HPDE6-E6E7 (cell line): ENCODE results near the gene HNRNPLL.
"Not testable (repeated sequence)": the region's sequence is repeated elsewhere in the genome, so short reads cannot be mapped to it uniquely, and the experiment has no call there.

Source experiments
- DNase-seq: peaks from one replicate; pipeline ENCODE4 v3.0.0; 2011; ENCODE audit warnings: missing footprints; ENCODE audit errors: extremely low spot score

The HNRNPLL gene

DNA sequence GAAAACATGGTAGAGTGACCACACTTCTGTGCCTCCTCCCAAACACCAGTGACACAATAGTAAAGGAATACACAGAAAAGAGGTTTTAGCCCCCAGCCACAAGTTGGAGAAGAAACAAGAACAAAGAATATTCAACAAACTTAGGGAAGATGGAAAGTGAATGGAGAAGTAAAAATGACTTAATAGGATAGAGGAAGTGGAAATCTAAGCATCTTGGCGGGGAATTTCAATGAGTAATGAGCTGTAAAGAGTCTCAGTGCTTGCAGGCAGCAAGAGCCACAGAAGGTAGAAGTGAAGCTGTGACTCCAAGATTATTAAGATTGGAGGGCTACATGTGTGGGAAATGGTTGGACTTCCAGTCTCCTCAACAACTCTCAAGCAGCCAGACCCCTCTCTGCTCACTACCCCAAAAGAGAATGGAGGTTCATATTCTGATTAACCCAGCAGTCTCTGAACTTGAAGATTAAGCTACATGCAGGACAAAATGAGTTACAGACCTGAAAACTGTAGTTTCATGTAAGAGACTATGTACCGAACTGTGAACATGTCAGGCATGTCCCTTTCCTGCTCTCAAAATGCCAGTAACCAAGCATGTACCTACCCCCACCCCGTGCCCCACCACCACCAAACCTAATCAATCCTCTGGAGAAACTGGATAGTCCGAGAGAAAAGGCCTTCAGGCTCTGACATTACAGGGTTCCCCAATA is 16.9 kb upstream of the HNRNPLL start:
- no peak for DNase-seq

DNA sequence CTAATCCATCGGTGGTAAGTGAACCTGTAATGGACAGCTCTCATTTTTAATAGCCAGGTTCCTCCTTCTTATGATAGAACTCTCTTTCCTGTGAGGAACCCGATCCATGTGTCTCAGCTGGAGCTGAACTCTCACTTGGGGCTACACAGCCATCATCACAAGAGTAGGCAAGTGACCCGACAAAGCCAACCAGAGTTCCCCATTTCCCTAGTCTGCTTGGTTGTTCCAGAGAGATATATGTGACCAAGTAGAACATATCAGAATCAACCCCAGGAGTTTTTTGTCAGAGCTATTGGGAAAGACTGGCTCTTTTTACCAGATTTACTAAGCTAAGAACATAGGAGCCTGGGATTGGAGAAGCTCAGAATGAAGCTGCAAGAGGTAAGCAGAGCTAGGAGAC is 14.6 kb upstream of the HNRNPLL start:
- DNase-seq = no peak

DNA sequence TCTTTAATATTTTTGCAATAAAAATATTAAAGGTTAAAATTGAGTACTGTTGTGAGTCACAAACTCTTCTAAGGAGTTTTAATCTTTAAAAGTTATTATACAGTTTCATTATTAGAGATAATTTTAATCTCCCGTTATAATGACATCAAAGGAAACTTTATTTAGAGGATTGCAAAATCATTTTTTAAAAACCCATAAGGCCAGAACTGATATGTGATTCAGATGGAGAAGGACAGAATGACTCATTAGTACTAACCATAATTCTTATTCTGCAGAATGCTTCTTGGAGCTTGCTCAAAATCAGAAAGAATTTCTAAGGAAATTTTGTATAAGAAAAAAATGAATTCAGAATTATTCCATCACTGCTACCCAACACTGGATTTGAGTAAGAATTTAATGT is 12.5 kb upstream of the HNRNPLL start:
- no peak for DNase-seq

DNA sequence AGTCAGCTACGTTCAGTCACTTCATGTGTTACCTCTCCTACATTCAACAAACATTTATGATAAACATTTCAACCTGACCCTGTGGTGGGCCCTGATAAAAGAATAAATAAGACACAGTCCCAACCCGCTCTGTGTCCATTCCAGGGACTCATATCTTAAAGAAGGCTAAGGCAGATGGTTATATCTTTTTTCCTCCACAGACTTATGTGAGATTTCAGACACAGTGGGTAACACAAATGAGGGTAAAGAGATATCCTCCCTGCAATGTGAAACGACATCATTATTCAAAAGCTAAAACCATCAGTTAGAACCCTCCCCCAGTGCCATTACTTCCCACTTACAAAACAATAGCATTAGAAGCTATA is 11.1 kb upstream of the HNRNPLL start:
- DNase-seq = no peak

DNA sequence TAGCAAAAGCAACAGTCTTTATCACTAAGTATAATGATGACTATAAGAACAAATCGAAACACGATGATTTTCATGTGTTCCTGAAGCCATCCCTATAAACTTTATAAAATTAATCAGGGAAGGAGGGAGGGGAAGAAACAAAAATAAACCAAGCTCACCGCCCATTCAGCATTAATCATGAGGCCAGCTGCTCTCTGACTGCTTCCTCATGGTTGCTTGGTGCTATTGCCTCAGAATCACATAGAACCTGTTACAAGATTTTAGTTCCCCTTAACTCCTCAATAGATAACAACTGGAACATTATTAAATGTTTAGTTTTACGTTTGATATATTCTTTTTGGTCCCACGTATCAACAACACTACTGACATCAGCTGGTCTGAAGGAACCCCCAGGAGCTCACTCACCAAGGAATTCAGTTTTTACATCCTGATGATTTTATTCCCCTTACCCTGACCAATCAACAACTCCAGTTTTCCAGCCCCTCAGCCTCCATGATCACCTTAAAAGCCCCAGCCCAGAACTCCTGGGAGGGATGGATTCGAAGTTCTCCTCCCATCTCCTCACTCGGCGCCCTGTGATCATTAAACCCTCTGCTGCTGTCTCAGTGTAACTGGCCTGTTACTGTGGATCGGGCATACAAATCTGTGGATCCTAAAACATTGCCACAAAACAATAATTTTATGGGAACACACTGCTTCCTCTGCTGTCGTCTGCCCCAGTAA is 10.6 kb upstream of the HNRNPLL start:
- no peak for DNase-seq

DNA sequence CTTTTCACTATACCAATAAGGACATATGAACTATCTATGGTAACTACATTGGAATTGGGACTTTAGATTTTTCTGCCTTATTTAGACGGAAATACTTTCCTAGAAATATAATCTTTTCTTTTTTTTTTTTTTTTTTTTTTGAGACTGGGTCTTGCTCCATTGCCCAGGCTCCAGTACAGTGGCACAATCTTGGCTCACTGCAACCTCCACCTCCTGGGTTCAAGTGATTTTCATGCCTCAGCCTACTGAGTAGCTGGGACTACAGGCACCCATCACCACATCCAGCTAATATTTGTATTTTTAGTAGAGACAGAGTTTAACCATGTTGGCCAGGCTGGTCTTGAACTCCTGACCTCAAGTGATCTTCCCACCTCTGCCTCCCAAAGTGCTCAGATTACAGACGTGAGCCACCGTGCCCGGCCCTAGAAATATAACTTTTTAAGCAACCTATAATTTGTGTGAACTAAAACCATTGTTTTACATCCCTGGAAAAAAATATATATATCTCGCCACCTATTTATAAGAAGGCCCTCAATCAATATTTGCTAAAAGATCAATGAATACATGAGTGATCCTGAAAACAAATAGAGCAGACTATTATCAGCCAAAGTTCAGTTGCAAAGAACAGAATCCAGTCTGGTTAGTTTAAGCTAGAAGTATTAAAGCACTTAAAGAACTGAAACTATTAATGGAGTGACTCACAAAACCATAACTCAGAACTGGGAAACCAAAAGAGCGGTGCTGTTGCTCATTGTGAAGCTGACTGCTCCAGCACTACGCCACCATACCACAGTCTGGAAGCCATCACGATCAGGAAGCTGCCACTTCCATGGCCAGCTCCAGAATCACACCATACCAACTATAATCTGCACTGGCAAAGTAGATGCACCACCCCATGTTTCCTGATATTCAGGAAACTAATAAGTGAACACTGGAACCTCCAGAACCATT is 8.4 kb upstream of the HNRNPLL start:
- no peak for DNase-seq

DNA sequence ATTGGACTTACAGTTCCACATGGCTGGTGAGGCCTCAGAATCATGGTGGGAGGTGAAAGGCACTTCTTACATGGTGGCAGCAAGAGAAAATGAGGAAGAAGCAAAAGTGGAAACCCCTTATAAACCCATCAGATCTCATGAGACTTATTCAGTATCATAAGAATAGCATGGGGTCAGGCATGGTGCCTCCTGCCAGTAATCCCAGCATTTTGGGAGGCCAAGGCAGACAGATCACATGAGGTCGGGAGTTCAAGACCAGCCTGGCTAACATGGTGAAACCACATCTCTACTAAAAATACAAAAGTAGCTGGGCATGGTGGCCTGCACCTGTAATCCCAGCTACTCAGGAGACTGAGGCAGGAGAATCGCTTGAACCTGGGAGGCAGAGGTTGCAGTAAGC is 6.5 kb upstream of the HNRNPLL start:
- DNase-seq = not testable (repeated sequence)

DNA sequence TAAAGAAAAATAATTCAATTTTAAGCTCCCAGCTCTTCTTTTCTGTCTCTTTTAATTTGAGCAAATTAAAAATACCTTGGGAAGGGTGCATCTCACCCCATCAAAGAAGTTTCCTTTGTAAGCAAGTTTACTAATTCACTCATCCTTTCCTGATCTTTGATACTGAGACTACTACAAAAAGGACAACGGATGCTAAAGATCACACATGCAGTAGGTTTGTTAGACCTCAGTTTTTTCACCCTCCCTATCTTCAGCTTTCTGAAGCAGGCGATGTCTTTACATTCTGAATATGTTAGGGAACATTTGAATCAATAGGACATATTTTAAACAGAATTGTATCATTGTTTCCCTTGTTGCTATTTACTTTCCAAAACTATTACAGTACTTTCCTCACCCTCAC is 6.0 kb upstream of the HNRNPLL start:
- DNase-seq = no peak

DNA sequence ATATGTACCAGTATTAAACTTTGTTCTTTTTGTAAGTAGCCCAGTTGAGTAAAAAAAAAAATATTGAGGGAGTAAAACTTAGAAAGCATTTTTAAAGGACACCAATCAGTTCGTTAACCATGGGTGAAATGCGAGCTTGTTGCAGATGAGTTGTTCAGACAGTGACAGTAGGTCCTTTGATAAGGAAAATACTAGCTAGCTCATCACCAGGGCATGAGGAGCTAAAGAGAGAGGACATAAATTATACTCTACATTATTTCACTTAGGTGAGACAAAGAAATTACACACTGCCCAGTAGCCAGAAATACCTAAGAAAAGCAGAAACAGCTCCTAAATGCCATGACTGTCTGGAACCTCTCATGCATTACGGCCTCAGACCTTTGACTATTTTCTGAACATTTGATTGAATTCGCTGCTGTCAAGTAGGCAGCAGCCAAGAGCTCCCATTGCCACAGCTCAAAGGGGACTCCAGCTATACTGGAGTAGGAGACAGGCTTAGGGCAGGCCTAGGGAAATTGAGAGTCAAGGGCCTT is 2.6 kb upstream of the HNRNPLL start:
- DNase-seq = no peak

DNA sequence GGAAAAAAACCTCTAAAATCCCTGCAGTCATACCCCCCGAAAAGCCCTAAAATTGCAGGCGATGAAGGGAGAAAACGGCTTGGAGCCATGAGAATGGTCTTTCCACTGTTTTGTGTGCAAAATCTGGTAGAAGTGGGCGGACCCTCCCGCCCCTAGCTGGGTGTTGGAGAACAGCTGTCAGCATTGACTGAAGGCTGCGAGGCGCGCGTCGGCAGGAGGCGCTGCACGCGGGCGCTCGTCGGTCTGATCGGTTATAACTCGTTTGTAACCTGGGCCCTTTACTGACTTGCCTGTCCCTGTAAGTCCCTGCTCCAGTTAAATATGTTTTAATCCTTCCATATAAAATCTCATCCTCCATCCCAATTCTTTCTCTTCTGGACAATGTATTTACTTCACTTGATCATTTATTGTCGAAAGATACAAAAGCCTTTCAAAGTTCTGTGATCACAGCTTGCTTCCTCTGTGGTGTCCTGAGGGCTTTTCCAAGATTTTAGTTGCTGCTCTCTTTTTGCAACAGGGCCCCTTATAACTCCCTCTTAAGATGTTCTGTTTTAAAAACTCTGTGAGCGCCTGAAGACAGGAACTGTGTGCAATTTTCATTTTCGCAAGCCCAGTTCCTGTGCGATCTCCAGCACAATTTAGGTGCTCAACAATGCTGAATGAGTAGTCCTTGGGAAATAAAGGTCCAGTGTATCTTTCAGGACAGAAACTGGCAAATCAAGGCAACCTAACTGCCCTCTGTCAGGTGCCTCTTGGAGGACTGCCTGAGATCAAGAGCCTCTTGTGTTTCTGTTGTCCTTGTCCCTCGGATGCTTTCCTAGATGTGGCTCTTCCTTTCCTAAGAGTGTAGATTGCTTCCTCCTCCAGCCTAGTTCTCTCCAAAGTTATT is 918 bp upstream of the HNRNPLL start:
- DNase-seq = no peak

DNA sequence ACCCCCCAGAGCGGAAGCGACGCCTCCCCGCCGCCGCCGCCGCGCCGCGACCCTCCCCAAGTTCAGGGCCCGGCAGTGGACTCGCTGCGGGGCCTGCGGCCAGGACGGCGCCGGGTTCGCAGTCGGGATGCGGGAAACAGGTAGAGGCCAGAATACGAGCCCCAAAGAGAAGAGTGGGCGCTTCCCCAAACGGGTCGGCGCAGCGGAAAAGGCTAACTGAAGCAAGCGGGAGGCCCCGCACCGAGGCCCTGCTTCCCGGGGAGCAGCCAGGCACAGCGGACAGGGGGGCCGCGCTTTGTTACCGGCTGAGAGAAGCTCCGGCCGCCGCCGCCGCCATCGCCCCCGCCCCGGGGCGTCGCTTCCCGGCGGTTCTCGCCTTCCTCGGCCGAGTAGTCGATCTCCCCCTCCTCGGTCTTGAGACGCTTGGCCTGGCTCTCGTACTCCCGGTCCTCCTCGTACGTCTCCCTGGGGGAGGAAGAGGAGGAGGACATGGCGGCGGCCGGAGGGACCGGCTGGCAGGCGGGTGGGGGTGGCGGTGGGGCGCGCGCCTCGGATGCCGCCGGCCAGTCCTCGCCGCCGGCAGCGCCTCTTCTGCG is 494 bp downstream of the HNRNPLL start:
- DNase-seq = no peak

DNA sequence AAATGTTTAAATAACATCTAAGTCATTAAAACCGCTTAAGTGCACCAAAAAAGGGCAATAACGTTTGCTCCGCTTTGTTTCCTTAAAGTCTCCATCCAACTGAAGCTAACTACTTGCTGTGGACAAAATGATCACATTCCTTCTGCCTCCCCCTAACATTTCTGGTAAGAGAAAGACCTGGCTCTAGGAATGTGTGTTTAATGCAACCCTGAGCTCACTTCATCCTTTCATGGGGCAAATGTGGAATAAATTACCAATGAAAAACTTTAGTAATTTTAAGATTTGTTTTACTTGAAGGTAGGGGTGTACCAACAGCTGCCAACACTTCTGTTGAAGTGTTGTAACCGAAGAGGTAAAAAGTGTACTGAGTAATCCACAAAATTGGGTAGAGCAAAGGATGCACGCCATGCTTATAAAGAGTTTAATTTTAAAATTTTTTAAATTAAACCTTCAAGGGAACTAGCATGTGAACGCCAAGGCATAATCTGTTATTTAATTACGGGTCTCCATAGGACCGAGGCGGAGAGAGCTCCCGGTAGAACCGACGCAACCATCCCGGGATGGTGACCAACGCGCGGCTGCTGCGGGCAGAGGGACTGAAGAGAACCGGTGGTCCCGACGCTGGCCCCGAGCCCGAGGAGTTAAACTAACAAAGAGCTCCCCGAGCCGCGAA is 1.1 kb downstream of the HNRNPLL start:
- no peak for DNase-seq

DNA sequence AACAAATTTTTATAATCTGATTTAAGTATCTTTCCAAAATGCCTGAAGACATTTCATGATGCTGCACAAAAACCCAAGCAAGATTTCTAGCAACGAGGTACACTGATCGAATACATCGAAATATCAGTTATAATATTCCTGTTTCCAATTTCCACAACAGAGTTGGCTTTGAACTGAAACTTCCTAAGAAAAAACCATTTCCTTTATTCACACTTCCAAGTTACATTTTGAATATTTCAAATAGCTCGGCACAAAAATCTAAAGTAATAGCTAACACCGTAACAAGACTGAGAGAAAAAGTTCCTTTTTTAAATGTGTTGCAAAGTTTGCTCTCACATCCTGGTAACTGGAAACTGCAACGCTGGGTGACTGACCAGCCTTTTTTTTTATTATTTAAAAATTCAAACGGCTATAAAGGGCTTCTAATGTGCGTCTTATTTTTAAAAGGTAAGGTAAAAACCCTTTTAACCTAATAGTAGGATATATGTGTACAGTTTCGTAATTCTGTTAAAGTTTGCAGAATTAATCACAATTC is 1.7 kb downstream of the HNRNPLL start:
- DNase-seq = no peak

DNA sequence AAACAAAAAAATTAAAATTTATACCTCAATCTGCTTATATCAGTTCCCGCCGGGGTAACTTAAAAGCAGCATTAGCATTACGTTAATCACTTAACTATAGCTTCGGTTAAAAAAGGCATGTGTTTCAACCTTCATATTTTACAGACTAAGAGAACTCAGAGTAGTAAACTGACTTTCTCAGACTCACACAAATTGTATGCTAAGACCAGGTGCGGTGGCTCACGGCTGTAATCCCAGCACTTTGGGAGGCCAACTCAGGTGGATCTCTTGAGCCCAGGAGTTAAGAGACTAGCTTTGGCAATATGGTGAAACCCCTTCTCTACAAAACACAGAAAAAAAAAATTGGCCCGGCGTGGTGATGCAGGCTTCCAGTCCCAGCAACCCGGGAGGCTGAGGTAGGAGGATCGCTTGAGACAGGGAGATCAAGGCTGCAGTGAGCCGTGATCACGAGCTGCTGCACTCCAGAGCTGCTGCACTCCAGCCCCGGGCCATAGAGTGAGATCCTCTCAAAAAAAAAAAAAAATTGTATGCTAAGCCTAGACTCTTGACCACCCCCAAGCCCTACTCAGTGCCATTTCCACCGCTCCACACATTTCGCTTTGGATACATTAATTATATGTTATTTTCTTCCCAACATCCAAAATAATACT is 2.4 kb downstream of the HNRNPLL start:
- DNase-seq = no peak

DNA sequence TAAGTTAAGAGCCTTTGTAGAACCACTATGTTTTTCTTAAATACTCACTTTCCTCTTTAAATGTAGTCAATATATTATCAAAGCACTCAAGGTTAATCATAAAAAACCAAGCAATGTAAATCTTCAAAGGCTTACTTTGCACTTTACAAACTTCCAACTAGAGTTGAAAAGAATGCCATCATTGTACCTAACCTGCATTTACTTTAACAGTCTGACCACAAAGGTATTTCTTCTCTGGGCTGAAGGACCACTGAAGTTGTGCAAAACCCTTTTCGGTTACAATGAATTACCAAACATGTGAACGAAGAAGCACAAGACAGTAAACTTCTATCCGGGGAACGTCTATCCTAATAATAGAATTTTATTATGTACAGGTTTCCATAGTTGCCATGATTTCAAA is 3.0 kb downstream of the HNRNPLL start:
- DNase-seq = no peak

DNA sequence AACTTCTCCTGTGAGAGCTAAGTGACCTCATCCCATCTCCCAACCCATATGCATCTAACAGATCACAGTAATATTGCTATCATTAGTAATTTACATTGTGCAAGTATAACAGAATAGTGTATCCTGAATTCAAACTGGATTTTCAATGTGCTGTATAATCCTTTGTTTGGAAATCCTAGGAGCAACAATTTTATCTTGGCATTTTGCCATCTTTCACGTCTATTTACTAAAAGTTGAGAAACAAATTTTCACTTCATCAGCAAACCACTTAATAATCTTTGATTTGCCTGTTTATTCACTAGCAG is 3.8 kb downstream of the HNRNPLL start:
- DNase-seq = no peak

DNA sequence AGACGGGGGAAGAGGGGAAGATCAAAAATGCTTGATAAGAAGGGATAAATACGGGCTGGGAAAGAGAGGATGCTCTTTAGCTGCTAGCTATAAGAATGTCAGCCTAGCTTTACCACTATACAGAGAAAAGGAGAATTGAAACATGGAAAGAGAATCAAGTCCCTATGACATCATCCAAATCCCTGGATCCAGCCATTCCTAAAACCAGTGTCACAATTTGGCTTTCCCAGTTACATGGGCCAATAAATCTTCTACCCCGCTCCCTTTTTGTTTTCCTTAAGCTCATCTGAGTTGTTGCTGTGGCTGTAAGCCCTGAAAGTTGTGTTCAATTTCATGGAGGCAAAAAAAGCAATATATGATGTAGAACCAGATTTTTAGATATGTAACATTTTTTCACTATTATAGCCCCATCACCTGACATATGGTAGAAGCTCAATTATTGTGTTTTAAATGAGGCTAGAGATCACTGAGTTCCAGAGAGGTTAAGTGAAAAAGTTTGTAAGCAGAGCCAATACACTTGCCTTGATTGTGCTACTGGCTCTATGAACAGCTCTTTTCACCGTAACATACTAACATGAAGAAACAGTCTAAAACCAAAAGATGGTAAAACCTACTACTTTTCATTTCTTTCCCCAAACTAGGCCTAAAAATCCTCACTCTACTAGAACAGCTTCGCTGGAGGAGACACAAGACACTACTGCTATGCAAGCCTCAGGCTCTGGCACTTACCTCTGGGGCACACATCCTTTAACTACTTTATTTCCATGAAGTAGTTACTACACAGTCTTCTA is 4.3 kb downstream of the HNRNPLL start:
- DNase-seq = no peak

DNA sequence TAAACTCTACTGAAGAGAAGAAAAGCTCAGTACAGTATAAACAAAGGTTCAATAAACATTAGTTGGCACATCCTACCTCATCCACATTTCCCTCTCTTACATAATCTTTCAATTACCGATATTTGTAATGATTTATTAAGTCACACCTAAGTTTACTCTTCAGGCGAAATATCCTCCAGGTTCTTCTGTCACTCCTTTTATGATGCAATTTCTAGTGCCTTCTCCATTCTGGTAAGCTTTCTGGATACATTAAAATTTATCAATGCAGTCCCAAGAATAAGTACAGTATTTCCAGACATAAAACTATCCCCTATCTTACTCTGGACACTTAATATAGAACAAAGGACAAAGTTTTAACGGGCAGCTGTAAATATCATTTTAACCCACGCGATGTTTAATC is 5.6 kb downstream of the HNRNPLL start:
- DNase-seq = no peak

DNA sequence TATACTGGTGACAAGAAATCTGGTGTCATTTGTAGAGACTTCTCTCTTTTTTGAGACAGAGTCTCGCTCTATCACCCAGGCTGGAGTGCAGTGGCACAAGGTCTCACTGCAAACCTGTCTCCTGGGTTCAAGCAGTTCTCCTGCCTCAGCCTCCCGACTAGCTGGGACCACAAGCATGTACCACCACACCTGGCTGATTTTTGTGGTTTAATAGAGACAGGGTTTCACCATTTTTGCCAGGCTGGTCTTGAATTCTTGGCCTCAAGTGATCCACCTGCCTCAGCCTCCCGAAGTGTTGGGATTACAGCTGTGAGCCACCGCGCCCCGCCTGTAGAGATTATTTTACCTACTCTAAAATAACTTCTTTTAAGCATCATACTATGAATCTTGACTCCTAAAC is 6.5 kb downstream of the HNRNPLL start:
- DNase-seq = no peak
